Panc1 (cell line): ENCODE measurements around the gene BRWD1. TPM values are rescaled to one million over a fixed set of nuclear protein-coding genes. Genes with fewer than 3 reads are reported as not detected.

Source experiments
- ATAC-seq: fragments of 200-7000 bp; cut with Tn5 transposase; 2 replicates; pipeline ENCODE4 v1.9.1; 2020; ENCODE audit warnings: mild to moderate bottlenecking, moderate library complexity
- BruUV-seq: library from RNA; stranded (reverse); fragments of 400-500 nt; replicated peaks from 2 replicates; lab custom pipeline; 2021; lab: Mats Ljungman, UMichigan
- CTCF ChIA-PET: fragments of 300-600 bp; sonication (Branson Sonifier 250); formaldehyde crosslinking; loops from one replicate; lab custom pipeline; 2022; ENCODE audit warnings: antibody characterized with exemption; lab: Charles Lee
- POLR2A ChIA-PET: fragments of 300-600 bp; sonication (Branson Sonifier 250); formaldehyde crosslinking; loops from one replicate; lab custom pipeline; 2022; ENCODE audit warnings: antibody characterized with exemption; lab: Charles Lee
- DNase-seq: peaks from one replicate; pipeline ENCODE4 v3.0.0-alpha.2; 2010; ENCODE audit warnings: low read depth, low spot score
- H3K27ac ChIP-seq: 2 replicates; pipeline ENCODE4 v1.5.1; 2011; ENCODE audit warnings: mild to moderate bottlenecking, low read length, inconsistent platforms
- H3K27me3 ChIP-seq: fragments of 200-500 bp; sonication (Bioruptor generic); 2 replicates; pipeline ENCODE4 v1.6.0; 2014; ENCODE audit warnings: low read length, inconsistent platforms; ENCODE audit not compliant: control insufficient read depth, insufficient read depth
- H3K36me3 ChIP-seq: fragments of 200-500 bp; sonication (Bioruptor generic); 2 replicates; pipeline ENCODE4 v1.5.1; 2014; ENCODE audit warnings: inconsistent platforms, mild to moderate bottlenecking, low read length, moderate library complexity; ENCODE audit not compliant: control insufficient read depth, insufficient read depth
- H3K4me1 ChIP-seq: 2 replicates; pipeline ENCODE4 v1.5.1; 2011; ENCODE audit warnings: inconsistent platforms, mild to moderate bottlenecking, low read length, moderate library complexity; ENCODE audit not compliant: control insufficient read depth, insufficient read depth
- H3K4me3 ChIP-seq, 2 experiments: 2 replicates each; pipeline ENCODE4 v1.5.1; 2011 to 2012; ENCODE audit warnings: low read depth in 2 of 2, low read length in 2 of 2, mild to moderate bottlenecking in 2 of 2, inconsistent platforms in 1 of 2, moderate library complexity in 1 of 2
- H3K9me3 ChIP-seq: fragments of 200-500 bp; sonication (Bioruptor generic); 2 replicates; pipeline ENCODE4 v1.5.1; 2014; ENCODE audit warnings: low read depth, mild to moderate bottlenecking, inconsistent platforms, low read length, moderate library complexity; ENCODE audit not compliant: control insufficient read depth, insufficient read depth
- POLR2AphosphoS5 ChIP-seq: IDR thresholded peaks from 2 replicates; pipeline ENCODE4 v1.6.1; 2012; ENCODE audit warnings: mild to moderate bottlenecking, low read depth, low read length, moderate library complexity
- SIN3A ChIP-seq: IDR thresholded peaks from 2 replicates; pipeline ENCODE4 v1.6.1; 2012; ENCODE audit warnings: low read depth, mild to moderate bottlenecking, low read length, moderate library complexity, borderline replicate concordance; ENCODE audit not compliant: insufficient read depth
- TCF7L2 ChIP-seq: IDR thresholded peaks from 2 replicates; pipeline ENCODE4 v1.6.1; 2011; ENCODE audit warnings: mild to moderate bottlenecking, low read depth, low read length, inconsistent platforms
- in situ Hi-C: cut with HindIII; loops from 2 replicates; pipeline ENCODE4 v1.10.0; 2016; ENCODE audit warnings: low sequenced_read_pairs, low pct_unique_long_range_greater_than_20kb
- intact Hi-C: fragments of 100-400 bp; cut with micrococcal nuclease; formaldehyde crosslinking; loops from one replicate; pipeline ENCODE4 v1.10.0; 2022; ENCODE audit not compliant: unreplicated experiment
- total RNA-seq: library from RNA; stranded (reverse); gene quantifications from one replicate; pipeline ENCODE4 v1.2.1, GENCODE V29; 2021; ENCODE audit not compliant: unreplicated experiment
- TF ChIP-seq, protein P1 (sequence below), 2 experiments: IDR thresholded peaks; 2 replicates each; pipeline ENCODE4 v1.6.1; 2011 to 2012; ENCODE audit warnings: low read depth in 2 of 2, control low read depth in 1 of 2, low read length in 1 of 2, mild to moderate bottlenecking in 1 of 2, moderate library complexity in 1 of 2; ENCODE audit not compliant: insufficient read depth in 1 of 2
- TF ChIP-seq, protein P2 (sequence below): fragments of 450-650 bp; IDR thresholded peaks from 2 replicates; pipeline ENCODE4 v1.5.1; 2017; ENCODE audit warnings: mild to moderate bottlenecking

Gene BRWD1
- total RNA-seq, 1 experiment from 2014 or later: 26.2 TPM

DNA sequence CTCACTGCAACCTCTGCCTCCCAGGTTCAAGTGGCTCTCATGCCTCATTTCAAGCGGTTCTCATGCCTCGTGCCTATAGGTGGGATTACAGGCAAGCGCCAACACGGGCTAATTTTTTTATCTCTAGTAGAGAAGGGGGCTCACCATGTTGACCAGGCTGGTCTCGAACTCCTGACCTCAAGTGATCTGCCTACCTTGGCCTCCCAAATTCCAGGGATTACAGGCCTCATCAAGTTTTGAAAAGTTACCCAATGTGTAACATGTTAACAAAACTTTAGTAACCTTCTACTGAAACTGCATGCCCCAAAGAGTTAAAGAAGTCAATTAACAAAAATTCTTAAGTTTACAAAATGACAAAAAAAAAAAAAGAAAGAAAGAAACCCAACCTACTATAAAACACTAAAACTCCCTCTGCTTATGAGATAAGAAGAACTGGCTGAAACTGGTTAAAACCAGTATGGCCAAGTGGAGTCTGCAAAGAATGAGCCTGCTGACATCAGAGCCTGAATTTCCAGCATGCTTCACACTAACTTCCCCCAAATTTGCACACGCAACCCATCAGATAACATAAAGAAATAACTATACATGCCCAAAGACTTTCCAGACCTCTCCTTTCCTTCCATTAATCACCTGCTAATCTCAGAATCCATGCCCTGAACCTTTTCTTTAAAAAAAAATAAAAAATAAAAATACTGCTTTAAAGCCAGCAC lies 104.7 kb downstream of the BRWD1 start:
- no peak for DNase-seq
- H3K36me3 ChIP-seq: peaks cover 13% of the 10 kb centered on the region
- intact Hi-C loops: no loop called here
- TF ChIP-seq, protein P1, sequence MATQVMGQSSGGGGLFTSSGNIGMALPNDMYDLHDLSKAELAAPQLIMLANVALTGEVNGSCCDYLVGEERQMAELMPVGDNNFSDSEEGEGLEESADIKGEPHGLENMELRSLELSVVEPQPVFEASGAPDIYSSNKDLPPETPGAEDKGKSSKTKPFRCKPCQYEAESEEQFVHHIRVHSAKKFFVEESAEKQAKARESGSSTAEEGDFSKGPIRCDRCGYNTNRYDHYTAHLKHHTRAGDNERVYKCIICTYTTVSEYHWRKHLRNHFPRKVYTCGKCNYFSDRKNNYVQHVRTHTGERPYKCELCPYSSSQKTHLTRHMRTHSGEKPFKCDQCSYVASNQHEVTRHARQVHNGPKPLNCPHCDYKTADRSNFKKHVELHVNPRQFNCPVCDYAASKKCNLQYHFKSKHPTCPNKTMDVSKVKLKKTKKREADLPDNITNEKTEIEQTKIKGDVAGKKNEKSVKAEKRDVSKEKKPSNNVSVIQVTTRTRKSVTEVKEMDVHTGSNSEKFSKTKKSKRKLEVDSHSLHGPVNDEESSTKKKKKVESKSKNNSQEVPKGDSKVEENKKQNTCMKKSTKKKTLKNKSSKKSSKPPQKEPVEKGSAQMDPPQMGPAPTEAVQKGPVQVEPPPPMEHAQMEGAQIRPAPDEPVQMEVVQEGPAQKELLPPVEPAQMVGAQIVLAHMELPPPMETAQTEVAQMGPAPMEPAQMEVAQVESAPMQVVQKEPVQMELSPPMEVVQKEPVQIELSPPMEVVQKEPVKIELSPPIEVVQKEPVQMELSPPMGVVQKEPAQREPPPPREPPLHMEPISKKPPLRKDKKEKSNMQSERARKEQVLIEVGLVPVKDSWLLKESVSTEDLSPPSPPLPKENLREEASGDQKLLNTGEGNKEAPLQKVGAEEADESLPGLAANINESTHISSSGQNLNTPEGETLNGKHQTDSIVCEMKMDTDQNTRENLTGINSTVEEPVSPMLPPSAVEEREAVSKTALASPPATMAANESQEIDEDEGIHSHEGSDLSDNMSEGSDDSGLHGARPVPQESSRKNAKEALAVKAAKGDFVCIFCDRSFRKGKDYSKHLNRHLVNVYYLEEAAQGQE (IDR thresholded peaks at IDR 0.05; ENCODE audit: insufficient read depth in 1 of 2, low read depth in 2 of 2, low read length in 1 of 2): no peak
- TF ChIP-seq SIN3A: no peak
- TF ChIP-seq, protein P2, sequence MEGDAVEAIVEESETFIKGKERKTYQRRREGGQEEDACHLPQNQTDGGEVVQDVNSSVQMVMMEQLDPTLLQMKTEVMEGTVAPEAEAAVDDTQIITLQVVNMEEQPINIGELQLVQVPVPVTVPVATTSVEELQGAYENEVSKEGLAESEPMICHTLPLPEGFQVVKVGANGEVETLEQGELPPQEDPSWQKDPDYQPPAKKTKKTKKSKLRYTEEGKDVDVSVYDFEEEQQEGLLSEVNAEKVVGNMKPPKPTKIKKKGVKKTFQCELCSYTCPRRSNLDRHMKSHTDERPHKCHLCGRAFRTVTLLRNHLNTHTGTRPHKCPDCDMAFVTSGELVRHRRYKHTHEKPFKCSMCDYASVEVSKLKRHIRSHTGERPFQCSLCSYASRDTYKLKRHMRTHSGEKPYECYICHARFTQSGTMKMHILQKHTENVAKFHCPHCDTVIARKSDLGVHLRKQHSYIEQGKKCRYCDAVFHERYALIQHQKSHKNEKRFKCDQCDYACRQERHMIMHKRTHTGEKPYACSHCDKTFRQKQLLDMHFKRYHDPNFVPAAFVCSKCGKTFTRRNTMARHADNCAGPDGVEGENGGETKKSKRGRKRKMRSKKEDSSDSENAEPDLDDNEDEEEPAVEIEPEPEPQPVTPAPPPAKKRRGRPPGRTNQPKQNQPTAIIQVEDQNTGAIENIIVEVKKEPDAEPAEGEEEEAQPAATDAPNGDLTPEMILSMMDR: no peak
- no peak for TF ChIP-seq POLR2AphosphoS5
- H3K9me3 ChIP-seq: no peaks in the 10 kb centered on the region
- BruUV-seq: TSS peak; percentile 30
- no peak for ATAC-seq
- no peaks in the 10 kb centered on the region for H3K27me3 ChIP-seq
- no peaks in the 10 kb centered on the region for H3K4me1 ChIP-seq
- ChIA-PET CTCF (no interaction called here), POLR2A (no interaction called here)
- H3K4me3 ChIP-seq: no peak overlapping the region
- H3K27ac ChIP-seq: no peak overlapping the region
- in situ Hi-C loops: no loop called here

DNA sequence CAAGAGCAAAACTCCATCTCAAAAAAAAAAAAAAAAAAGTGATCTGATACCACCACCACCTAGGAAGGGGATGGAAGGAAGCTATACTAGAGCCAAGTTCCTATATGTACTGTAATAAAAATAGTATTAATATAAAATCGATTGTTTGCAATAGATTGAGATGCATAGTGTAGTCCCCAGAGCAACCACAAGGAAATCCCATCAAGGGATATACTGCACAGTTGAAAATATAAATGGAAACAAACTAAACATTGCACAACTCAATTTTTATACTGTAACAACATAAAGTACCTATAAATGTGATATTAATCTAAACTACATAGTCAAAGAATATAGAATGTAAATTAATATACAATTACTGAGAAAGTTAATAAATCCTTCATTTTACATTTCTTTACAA lies 109.3 kb downstream of the BRWD1 start:
- Histone ChIP-seq H3K36me3 (peaks cover 25% of the 10 kb centered on the region), H3K9me3 (no peaks in the 10 kb centered on the region), H3K4me3 (no peak overlapping the region), H3K27ac (no peak overlapping the region), H3K27me3 (no peaks in the 10 kb centered on the region), H3K4me1 (no peaks in the 10 kb centered on the region)
- TF ChIP-seq SIN3A: no peak
- no peak for TF ChIP-seq TCF7L2
- TF ChIP-seq POLR2AphosphoS5: no peak
- TF ChIP-seq, protein P2: no peak
- TF ChIP-seq, protein P1 (IDR thresholded peaks at IDR 0.05; ENCODE audit: insufficient read depth in 1 of 2, low read depth in 2 of 2, low read length in 1 of 2): no peak
- intact Hi-C loops: no loop called here
- CTCF ChIA-PET: interaction anchor here (0.7 kb wide), 1 partner anchor 42 kb away, joined by 4 read pairs; no protein-coding TSS in a partner anchor
- ATAC-seq: no peak
- POLR2A ChIA-PET: no interaction called here
- in situ Hi-C loops: no loop called here
- no peak for DNase-seq
- BruUV-seq: no TSS peak
